HEK293 (cell line): Measurements from ENCODE around the gene PSD4.

ENCODE experiments used
- CTCF ChIA-PET: fragments of 350-600 bp; formaldehyde crosslinking; extraction: SDS; loops from one replicate; lab custom pipeline; 2021; ENCODE audit warnings: antibody characterized with exemption; lab: Yijun Ruan, JAX
- POLR2A ChIA-PET: fragments of 300-600 bp; formaldehyde crosslinking; extraction: SDS; loops from one replicate; lab custom pipeline; 2020; ENCODE audit warnings: antibody characterized with exemption, inconsistent platforms; lab: Yijun Ruan, JAX
- H3K27ac ChIP-seq: fragments of 200-500 bp; sonication (Bioruptor generic); 2 replicates; pipeline ENCODE4 v1.5.1; 2014; ENCODE audit warnings: low read depth, low read length, control low read depth, inconsistent platforms; ENCODE audit errors: extremely low read depth
- H3K36me3 ChIP-seq, 2 experiments: fragments of 200-500 bp in 1 of 2; sonication (Bioruptor generic) in 1 of 2; 1 replicate in 1 of 2; 2 replicates in 1 of 2; pipeline ENCODE4 v1.5.1; 2014 to 2017; ENCODE audit warnings: inconsistent platforms in 2 of 2, low read length in 2 of 2; ENCODE audit not compliant: control insufficient read depth in 2 of 2, insufficient read depth in 1 of 2
- H3K4me1 ChIP-seq: fragments of 200-500 bp; sonication (Bioruptor generic); 2 replicates; pipeline ENCODE4 v1.5.1; 2014; ENCODE audit warnings: mild to moderate bottlenecking, low read length, inconsistent platforms; ENCODE audit not compliant: control insufficient read depth, insufficient read depth
- H3K4me3 ChIP-seq: 2 replicates; pipeline ENCODE4 v1.5.1; 2011; ENCODE audit warnings: low read depth, mild to moderate bottlenecking, control low read depth, low read length, moderate library complexity
- H3K9me3 ChIP-seq: fragments of 200-500 bp; sonication (Bioruptor generic); 2 replicates; pipeline ENCODE4 v1.5.1; 2014; ENCODE audit warnings: low read depth, low read length, inconsistent platforms; ENCODE audit not compliant: control insufficient read depth, insufficient read depth
- EGR2 ChIP-seq: fragments of 450-650 bp; formaldehyde crosslinking; IDR thresholded peaks from 2 replicates; pipeline ENCODE4 v1.5.1; 2016; ENCODE audit warnings: low read depth, missing biosample characterization, missing genetic modification characterization
- GFI1B ChIP-seq: fragments of 450-650 bp; formaldehyde crosslinking; IDR thresholded peaks from 2 replicates; pipeline ENCODE4 v1.5.1; 2016; ENCODE audit warnings: missing biosample characterization, missing genetic modification characterization
- OVOL3 ChIP-seq: fragments of 450-650 bp; formaldehyde crosslinking; IDR thresholded peaks from 2 replicates; pipeline ENCODE4 v1.5.1; 2016; ENCODE audit warnings: missing biosample characterization, missing genetic modification characterization
- SCRT2 ChIP-seq: fragments of 450-650 bp; formaldehyde crosslinking; IDR thresholded peaks from 2 replicates; pipeline ENCODE4 v1.5.1; 2016; ENCODE audit warnings: missing biosample characterization, missing genetic modification characterization
- SP2 ChIP-seq: fragments of 450-650 bp; formaldehyde crosslinking; IDR thresholded peaks from 2 replicates; pipeline ENCODE4 v1.5.1; 2016; ENCODE audit warnings: missing biosample characterization, missing genetic modification characterization
- ZFHX2 ChIP-seq: fragments of 450-650 bp; formaldehyde crosslinking; conservative IDR thresholded peaks from 2 replicates; pipeline ENCODE4 v1.5.1; 2016; ENCODE audit warnings: missing biosample characterization, missing genetic modification characterization
- ZFP3 ChIP-seq: fragments of 450-650 bp; formaldehyde crosslinking; IDR thresholded peaks from 2 replicates; pipeline ENCODE4 v1.5.1; 2016; ENCODE audit warnings: low read depth, missing biosample characterization, missing genetic modification characterization
- ZNF112 ChIP-seq: fragments of 450-650 bp; formaldehyde crosslinking; IDR thresholded peaks from 2 replicates; pipeline ENCODE4 v1.5.0; 2017; ENCODE audit warnings: missing biosample characterization, missing genetic modification characterization
- ZNF140 ChIP-seq: fragments of 450-650 bp; formaldehyde crosslinking; IDR thresholded peaks from 2 replicates; pipeline ENCODE4 v1.5.1; 2016; ENCODE audit warnings: missing biosample characterization, missing genetic modification characterization
- ZNF157 ChIP-seq: fragments of 450-650 bp; formaldehyde crosslinking; IDR thresholded peaks from 2 replicates; pipeline ENCODE4 v1.5.1; 2016; ENCODE audit warnings: missing biosample characterization, missing genetic modification characterization
- ZNF169 ChIP-seq: fragments of 450-650 bp; formaldehyde crosslinking; IDR thresholded peaks from 2 replicates; pipeline ENCODE4 v1.5.1; 2016; ENCODE audit warnings: missing biosample characterization, missing genetic modification characterization
- ZNF184 ChIP-seq: fragments of 450-650 bp; IDR thresholded peaks from 2 replicates; pipeline ENCODE4 v1.5.1; 2018; ENCODE audit warnings: missing biosample characterization, mild to moderate bottlenecking, missing genetic modification characterization
- ZNF2 ChIP-seq: fragments of 450-650 bp; formaldehyde crosslinking; IDR thresholded peaks from 2 replicates; pipeline ENCODE4 v1.5.1; 2016; ENCODE audit warnings: missing biosample characterization, missing genetic modification characterization
- ZNF202 ChIP-seq: fragments of 450-650 bp; formaldehyde crosslinking; IDR thresholded peaks from 2 replicates; pipeline ENCODE4 v1.5.1; 2016; ENCODE audit warnings: missing biosample characterization, missing genetic modification characterization, borderline replicate concordance
- ZNF24 ChIP-seq: fragments of 450-650 bp; formaldehyde crosslinking; IDR thresholded peaks from 2 replicates; pipeline ENCODE4 v1.5.1; 2016; ENCODE audit warnings: missing biosample characterization, missing genetic modification characterization
- ZNF248 ChIP-seq: fragments of 450-650 bp; formaldehyde crosslinking; IDR thresholded peaks from 2 replicates; pipeline ENCODE4 v1.5.1; 2017; ENCODE audit warnings: missing biosample characterization, missing genetic modification characterization
- ZNF274 ChIP-seq, 2 experiments: fragments of 200-500 bp in 1 of 2; fragments of 450-650 bp in 1 of 2; sonication (Bioruptor generic) in 1 of 2; formaldehyde crosslinking in 1 of 2; IDR thresholded peaks; 2 replicates each; pipeline versions ENCODE4 v1.5.1 to v1.6.1; 2014 to 2016; ENCODE audit warnings: borderline replicate concordance in 1 of 2, inconsistent platforms in 1 of 2, low read length in 1 of 2, missing biosample characterization in 1 of 2, missing genetic modification characterization in 1 of 2
- ZNF404 ChIP-seq: fragments of 450-650 bp; formaldehyde crosslinking; IDR thresholded peaks from 2 replicates; pipeline ENCODE4 v1.5.1; 2017; ENCODE audit warnings: missing biosample characterization, missing genetic modification characterization
- ZNF623 ChIP-seq: fragments of 450-650 bp; formaldehyde crosslinking; IDR thresholded peaks from 2 replicates; pipeline ENCODE4 v1.5.1; 2016; ENCODE audit warnings: missing biosample characterization, missing genetic modification characterization
- ZNF654 ChIP-seq: fragments of 450-650 bp; formaldehyde crosslinking; IDR thresholded peaks from 2 replicates; pipeline ENCODE4 v1.5.1; 2016; ENCODE audit warnings: low read depth, missing biosample characterization, missing genetic modification characterization
- ZNF76 ChIP-seq: fragments of 450-650 bp; formaldehyde crosslinking; IDR thresholded peaks from 2 replicates; pipeline ENCODE4; 2016; ENCODE audit warnings: low read depth, missing biosample characterization, missing genetic modification characterization, borderline replicate concordance
- ZNF768 ChIP-seq: fragments of 450-650 bp; formaldehyde crosslinking; IDR thresholded peaks from 2 replicates; pipeline ENCODE4 v1.5.1; 2018; ENCODE audit warnings: missing biosample characterization, mild to moderate bottlenecking, missing genetic modification characterization
- ZNF791 ChIP-seq: fragments of 450-650 bp; formaldehyde crosslinking; IDR thresholded peaks from 2 replicates; pipeline ENCODE4 v1.5.1; 2016; ENCODE audit warnings: missing biosample characterization, missing genetic modification characterization
- ZNF830 ChIP-seq: fragments of 450-650 bp; IDR thresholded peaks from 2 replicates; pipeline ENCODE4 v1.5.0; 2018; ENCODE audit warnings: missing biosample characterization, missing genetic modification characterization, low read depth, mild to moderate bottlenecking, moderate library complexity
- ZSCAN30 ChIP-seq: fragments of 450-650 bp; IDR thresholded peaks from 2 replicates; pipeline ENCODE4 v1.5.1; 2018; ENCODE audit warnings: missing biosample characterization, mild to moderate bottlenecking, missing genetic modification characterization, moderate library complexity
- ZXDB ChIP-seq: fragments of 450-650 bp; formaldehyde crosslinking; IDR thresholded peaks from 2 replicates; pipeline ENCODE4 v1.5.1; 2016; ENCODE audit warnings: missing biosample characterization, missing genetic modification characterization
- TF ChIP-seq, protein P1 (sequence below): fragments of 450-650 bp; formaldehyde crosslinking; optimal IDR thresholded peaks from 2 replicates; pipeline ENCODE3; 2016; ENCODE audit warnings: missing biosample characterization, mild to moderate bottlenecking, missing genetic modification characterization
- TF ChIP-seq, protein P2 (sequence below): fragments of 450-650 bp; formaldehyde crosslinking; IDR thresholded peaks from 2 replicates; pipeline ENCODE4 v1.5.1; 2016; ENCODE audit warnings: missing biosample characterization, missing genetic modification characterization
- TF ChIP-seq, protein P3 (sequence below): fragments of 450-650 bp; formaldehyde crosslinking; IDR thresholded peaks from 2 replicates; pipeline ENCODE4 v1.5.1; 2016; ENCODE audit warnings: missing biosample characterization, missing genetic modification characterization

The PSD4 gene

DNA sequence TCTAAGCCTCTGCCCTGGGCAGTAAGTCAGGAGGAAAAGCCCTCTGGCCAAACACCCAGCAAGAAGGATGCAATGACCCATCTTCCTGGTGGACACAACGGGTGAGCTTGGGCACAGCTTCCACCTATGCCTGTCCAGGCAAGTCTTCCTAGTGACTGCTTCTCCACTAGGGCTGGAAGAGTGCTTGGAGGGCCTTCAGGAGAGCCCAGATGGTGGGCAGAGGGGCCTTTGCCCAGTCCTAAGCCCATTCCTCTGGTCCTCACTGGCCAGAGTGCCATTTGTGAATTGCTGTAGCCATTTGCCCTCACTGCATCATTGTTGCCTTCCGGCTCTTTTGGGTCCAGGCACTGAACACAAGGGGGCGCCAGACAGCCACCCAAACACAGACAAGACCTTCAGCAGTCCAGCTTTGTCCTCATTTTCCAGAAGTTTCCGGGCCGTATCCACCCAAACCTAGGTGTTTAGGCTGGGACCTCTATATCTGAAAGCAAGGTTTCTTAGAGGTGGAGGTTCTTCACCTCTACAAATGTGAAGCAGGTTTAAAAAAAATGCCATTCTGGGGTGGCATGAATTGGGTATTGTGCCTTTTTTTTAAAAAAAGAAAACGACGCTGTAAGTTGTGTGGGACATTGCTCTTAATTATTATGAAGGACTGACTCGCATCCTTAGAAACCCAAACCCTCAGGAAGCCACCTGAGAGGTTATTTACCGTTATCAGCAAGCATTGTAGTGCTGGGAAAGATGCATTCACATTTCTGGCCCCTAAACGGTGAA lies 75.4 kb downstream of the PSD4 start (continued):
- TF ChIP-seq ZNF830 (tag by site-specific recombination), result no peak
- TF ChIP-seq ZNF202 (tag by site-specific recombination), result no peak
- TF ChIP-seq ZNF623, result no peak
- no peak for TF ChIP-seq ZXDB
- no peak for TF ChIP-seq ZNF2
- no peak for TF ChIP-seq ZNF184 (tag by site-specific recombination)
- TF ChIP-seq GFI1B (tag by site-specific recombination), result no peak
- TF ChIP-seq ZNF654 (tag by site-specific recombination), result peak; percentile 74
- TF ChIP-seq, protein P1, sequence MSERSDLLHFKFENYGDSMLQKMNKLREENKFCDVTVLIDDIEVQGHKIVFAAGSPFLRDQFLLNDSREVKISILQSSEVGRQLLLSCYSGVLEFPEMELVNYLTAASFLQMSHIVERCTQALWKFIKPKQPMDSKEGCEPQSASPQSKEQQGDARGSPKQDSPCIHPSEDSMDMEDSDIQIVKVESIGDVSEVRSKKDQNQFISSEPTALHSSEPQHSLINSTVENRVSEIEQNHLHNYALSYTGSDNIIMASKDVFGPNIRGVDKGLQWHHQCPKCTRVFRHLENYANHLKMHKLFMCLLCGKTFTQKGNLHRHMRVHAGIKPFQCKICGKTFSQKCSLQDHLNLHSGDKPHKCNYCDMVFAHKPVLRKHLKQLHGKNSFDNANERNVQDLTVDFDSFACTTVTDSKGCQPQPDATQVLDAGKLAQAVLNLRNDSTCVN (tag by site-specific recombination), result no peak
- no peak for TF ChIP-seq ZNF112 (tag by site-specific recombination)
- no peak for TF ChIP-seq ZNF157 (tag by site-specific recombination)
- TF ChIP-seq ZNF274 (IDR thresholded peaks at IDR 0.05; ENCODE audit: low read length), result no peak
- no peak for TF ChIP-seq ZNF274 (tag by site-specific recombination; IDR thresholded peaks at IDR 0.05; ENCODE audit: borderline replicate concordance)
- no peak for TF ChIP-seq ZNF404 (tag by site-specific recombination)
- no peak for TF ChIP-seq ZNF768 (tag by site-specific recombination)
- TF ChIP-seq ZNF24 (tag by site-specific recombination), result peak; percentile 75
- TF ChIP-seq, protein P2, sequence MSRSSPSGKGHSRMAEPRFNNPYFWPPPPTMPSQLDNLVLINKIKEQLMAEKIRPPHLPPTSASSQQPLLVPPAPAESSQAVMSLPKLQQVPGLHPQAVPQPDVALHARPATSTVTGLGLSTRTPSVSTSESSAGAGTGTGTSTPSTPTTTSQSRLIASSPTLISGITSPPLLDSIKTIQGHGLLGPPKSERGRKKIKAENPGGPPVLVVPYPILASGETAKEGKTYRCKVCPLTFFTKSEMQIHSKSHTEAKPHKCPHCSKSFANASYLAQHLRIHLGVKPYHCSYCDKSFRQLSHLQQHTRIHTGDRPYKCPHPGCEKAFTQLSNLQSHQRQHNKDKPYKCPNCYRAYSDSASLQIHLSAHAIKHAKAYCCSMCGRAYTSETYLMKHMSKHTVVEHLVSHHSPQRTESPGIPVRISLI (tag by site-specific recombination), result peak; percentile 38; the same call in 1 of the 2 replicates
- TF ChIP-seq ZNF169 (tag by site-specific recombination), result no peak
- no peak for TF ChIP-seq ZSCAN30 (tag by site-specific recombination)
- TF ChIP-seq ZNF76, result no peak

DNA sequence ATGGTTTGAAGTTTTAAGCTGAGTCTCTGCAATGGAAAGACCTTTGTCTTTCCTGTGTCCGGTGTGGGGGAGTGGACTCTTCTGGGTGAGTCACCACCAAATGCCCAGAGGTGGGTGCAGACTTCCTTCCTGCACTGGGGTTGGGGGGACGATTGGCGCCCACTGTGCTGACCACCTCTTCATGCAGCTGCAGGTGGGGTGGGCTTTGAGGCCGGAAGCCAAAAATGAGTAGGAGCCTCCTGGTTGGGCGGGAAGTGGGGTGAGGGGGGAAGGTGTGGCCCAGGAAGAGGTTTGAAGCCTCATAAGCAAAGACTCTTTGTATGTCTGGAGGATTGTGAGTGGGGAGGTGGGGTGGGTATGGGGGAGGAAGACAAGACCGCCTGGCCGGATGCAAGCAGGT lies 77.3 kb downstream of the PSD4 start:
- ChIA-PET POLR2A (no interaction called here), CTCF (interaction anchor here (0.6 to 8.4 kb wide), 10 partner anchors 11 to 139 kb away, joined by 3 to 66 read pairs (median 4); no protein-coding TSS in a partner anchor)
- H3K9me3 ChIP-seq, result no peaks in the 10 kb centered on the region
- H3K36me3 ChIP-seq, result no peaks in the 10 kb centered on the region
- TF ChIP-seq, protein P3, sequence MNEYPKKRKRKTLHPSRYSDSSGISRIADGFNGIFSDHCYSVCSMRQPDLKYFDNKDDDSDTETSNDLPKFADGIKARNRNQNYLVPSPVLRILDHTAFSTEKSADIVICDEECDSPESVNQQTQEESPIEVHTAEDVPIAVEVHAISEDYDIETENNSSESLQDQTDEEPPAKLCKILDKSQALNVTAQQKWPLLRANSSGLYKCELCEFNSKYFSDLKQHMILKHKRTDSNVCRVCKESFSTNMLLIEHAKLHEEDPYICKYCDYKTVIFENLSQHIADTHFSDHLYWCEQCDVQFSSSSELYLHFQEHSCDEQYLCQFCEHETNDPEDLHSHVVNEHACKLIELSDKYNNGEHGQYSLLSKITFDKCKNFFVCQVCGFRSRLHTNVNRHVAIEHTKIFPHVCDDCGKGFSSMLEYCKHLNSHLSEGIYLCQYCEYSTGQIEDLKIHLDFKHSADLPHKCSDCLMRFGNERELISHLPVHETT (tag by site-specific recombination), result no peak
- TF ChIP-seq ZFHX2 (tag by site-specific recombination), result 0 out of 2 replicates have a peak, but pooled peaks have one; percentile 17
- peak; percentile 38; the same call in 1 of the 2 replicates for TF ChIP-seq EGR2 (tag by site-specific recombination)
- TF ChIP-seq SCRT2, result no peak
- no peak for TF ChIP-seq ZNF248 (tag by site-specific recombination)
- no peak for TF ChIP-seq OVOL3 (tag by site-specific recombination)
- TF ChIP-seq ZFP3 (tag by site-specific recombination), result no peak
- no peak for TF ChIP-seq ZNF791 (tag by site-specific recombination)
- no peak for TF ChIP-seq ZNF140
- TF ChIP-seq SP2 (tag by site-specific recombination), result no peak
- no peak overlapping the region for H3K4me3 ChIP-seq
- no peak overlapping the region for H3K27ac ChIP-seq
- H3K4me1 ChIP-seq, result no peaks in the 10 kb centered on the region
